NOMO-1 treated with dmso at 0.1 percent for 144 hours (cell line): Measurements from ENCODE around the gene CUL4A.
"Not testable (repeated sequence)": the region's sequence is repeated elsewhere in the genome, so short reads cannot be mapped to it uniquely, and the experiment has no call there.

ENCODE experiments used
- DNase-seq: peaks from one replicate; lab custom pipeline; 2025; ENCODE audit not compliant: unreplicated experiment; lab: John Stamatoyannopoulos, UW

CUL4A gene

DNA sequence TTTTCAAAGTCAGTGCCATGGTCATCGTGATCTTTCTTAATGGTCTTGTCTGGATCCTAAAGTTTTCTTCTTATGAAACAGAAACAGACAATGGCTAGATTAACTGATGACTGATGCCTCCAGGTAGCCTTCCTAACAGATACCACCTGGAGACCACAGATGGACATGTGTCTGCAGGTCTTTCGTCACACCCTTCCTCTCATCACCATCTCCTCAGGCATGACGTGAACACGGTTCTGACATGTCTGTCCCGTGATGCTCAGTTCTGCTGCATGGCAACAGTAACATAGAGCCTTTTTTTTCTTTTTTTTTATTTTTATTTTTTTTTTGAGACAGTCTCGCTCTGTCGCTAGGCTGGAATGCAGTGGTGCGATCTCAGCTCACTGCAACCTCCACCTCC lies 74.5 kb downstream of the CUL4A start:
- no peak for DNase-seq

DNA sequence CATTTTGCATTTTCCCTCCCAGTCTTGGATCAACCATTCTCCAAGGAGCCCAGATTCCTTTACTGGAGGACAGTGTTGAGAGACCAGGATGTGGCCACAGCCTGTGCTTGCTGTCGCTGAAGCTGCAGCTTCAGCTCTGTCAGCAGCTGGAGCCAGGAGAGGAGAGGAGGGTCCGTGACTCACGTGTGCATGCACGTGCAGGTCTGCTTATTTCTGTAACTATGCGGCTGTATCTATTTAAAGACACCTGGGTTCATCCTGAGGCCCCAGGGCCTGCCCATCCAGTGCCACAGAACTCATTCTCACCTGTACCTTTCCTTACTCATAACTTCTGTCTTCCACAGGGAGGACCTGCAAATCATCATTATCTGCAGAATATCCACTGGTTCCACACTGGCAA lies 79.5 kb downstream of the CUL4A start:
- no peak for DNase-seq

DNA sequence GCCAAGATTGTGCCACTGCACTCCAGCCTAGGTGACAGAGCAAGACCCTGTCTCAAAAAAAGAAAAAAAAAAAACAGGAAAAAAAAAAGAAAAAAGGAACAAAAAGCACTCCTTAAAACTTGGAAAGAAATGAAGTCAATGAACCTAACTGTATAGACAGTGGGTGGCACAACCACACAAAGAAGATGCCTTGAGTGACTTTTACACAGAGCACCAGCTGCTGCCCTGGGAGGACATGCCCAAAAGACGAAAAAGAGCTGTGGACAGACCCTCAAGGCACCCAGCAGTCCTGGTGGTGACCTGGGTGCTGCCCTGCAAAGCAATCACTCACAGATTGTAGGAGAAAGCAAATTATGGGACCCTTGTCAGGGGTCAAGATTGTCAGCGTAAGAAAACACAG lies 81.7 kb downstream of the CUL4A start:
- DNase-seq, result no peak

DNA sequence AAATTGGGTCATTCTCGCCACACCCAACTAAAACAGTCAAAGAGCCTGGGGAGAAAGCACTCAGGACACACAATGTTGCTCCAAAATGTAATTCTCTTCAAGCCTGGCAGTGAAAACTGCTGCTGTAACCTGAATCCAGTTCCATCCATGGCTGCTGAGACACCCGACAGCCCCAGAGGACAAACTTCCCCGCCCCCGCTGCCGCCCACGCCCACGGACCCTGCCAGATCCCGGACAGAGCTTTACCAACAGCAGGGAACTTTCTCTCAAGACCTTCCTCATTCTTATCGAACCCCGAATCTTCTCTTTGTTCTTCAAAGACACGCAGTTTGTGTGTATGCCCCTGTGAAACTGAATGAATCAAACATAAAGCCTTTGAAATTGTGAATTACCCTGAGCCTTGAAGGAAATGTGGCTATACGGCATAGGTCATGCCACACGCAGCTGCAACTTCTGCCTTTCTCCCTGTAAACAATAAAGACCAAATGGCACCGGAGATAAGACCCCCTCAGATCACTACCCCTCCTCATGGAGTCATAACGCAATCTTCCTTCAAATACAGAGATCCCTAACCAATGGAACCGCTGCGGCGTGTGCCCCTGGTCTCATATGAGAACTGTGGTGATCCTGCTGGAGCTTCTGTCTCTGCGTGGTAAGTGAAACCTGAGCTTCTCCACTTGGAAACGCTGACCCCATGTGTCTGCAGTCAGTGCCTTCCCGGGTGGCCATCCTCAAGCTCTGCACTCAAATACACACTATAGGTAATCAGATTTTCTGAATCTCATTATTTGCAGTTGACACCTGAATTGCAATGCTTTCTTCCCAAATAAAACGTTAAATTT lies 82.8 kb downstream of the CUL4A start:
- DNase-seq, result no peak

DNA sequence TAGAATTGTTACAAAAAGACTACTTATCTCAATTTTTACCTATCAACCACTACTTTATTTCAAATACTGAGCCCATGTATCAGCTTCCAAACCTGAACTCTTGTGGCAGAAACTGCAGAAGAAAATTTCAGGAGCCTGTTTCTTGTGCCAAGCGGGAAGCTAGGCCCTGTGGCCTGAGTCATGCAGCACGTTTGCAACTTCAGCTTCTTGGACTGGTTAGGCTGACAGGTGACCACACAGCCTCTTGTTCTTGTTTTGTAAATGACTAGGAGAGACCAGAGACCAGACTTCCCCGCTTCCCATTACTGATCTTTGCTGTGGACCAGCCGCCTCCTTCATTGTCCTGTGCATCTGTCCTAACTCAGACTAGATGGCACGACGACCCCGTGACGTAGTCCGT lies 84.3 kb downstream of the CUL4A start:
- no peak for DNase-seq

DNA sequence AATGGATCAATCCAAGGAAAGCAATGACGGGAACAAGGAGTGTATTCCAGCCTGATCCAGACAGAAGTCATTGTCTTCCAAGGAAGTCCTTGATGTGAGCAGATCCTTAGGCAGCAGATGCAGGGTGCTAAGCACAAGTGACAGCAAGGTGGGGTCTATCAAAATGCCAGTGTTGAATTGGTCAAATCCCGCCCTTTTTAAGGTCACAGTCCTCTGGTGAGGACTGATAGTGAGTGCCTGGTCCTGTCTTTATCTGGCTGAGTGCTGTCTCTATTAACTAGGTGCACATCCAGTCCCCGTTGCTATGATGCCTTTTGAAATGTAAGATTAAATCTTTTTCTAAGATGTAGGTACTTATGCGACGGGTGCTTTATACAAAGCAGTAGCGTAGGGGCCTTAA lies 86.4 kb downstream of the CUL4A start:
- DNase-seq, result no peak

DNA sequence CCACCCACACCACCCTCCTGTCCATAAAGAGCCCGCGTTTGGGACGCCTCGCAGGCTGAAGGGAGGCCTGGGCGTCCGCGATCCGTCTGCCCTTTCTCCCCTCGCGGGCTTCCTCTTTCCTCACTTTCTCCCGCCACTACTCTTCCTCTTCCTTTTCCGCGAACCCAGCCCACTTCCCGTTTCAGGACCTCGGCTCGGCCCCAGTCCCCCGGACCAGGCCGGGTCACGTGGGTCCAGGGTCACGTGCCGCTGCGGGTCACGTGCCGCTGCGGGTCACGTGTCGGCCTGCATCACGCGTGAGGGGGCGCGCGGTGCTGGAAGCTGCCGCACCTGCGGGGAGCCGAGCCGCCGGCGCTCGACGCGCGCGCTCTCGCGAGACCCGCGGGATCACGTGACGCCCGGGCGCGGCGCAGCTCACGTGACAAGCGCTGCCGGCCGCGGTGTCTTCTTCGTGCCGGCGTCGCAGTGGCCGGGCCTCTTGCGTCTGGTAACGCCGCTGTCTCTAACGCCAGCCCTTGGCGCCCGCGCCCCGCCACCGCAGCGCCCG lies 87.5 kb downstream of the CUL4A start, which contains the start of gene LAMP1:
LAMP1 (plus strand) TSS at position 417 of the 547 bp plus-strand sequence. CDS start 196 bp downstream, outside the sequence.
- peak; percentile 91 for DNase-seq

DNA sequence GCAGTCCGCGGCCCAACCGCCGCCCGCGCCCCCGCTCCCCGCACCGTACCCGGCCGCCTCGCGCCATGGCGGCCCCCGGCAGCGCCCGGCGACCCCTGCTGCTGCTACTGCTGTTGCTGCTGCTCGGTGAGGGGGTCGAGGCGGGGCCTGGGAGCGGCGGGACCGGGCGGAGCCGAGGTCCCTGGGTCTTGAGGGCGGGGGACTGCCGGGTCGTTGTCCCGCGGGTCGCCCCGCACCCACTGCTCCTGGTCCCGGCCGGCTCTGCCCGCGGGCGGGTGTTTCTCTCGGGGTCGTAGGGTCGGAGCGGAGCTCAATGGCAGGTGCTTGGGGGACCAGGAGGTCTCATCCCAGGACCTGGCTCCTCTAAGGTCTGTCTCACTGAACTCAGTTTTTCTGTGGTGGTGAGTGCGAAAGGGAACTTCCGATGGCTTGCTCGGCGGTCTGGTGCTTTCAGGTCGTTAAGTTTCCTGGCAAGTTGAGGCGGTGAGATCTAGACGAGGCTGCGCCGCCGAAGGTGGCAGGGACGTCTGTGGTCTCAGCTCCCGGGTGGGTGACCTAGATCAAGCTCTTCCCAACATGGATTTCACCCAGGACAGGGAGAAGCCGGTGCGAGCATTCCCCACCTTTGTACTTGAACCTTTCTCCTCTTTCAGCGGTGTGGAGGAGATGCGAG lies 88.1 kb downstream of the CUL4A start:
- DNase-seq, result no peak

DNA sequence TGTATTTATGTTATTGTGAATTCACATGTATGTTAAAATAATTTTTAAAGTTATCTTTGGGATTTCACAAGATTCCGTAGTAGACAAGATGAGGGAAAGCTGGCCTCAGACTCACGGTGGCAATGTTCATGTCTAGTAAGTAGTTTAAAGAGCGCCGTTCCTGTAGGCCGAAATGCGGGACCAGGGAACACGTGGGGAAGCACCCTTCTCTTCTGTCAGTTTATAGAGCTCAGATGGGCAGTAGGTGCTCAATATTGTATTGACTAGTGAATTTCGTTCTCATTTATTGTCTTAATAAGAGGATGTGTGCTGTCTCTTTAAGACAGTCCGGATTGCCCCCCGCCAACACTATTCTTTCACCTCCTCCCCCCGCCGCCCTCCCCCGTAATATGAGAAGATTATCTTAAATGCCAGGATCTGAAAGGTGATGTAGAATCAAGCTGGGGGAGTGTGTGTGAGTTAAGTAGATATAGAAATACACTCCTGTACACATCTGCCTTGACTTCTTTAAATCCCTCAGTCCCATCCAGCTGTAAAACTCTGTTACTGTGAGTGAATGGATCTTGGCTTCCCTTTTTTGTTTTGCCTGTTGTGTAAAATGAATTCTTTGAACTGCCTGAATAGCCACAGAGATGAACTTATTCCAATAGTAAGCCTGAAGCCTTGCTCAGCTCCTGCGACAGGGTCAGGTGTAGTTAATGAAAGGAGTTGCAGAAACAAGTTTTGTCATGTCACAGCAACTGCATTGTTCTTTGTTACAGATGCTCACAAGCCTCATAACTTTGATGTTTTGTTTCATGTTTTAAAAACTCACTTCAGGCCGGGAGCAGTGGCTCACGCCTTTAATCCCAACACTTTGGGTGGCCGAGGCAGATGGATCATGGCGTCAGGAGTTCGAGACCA lies 88.9 kb downstream of the CUL4A start:
- no peak for DNase-seq

DNA sequence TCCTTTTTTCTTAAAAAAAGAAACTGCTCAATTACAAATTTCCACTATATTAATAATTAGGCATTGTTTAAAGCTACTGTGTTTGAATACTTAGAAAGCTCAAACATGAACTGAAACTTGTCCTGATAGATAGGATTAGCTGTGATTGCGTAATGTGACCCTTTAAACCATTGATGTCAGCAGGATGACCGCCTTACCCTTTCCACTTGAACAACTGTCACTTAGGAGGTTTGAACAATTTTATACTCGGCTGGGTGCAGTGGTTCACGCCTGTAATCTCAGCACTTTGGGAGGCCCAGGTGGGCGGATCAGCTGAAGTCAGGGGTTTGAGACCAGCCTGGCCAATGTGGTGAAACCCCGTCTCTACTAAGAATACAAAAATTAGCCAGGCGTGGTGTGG lies 90.5 kb downstream of the CUL4A start:
- peak; percentile 38 for DNase-seq

DNA sequence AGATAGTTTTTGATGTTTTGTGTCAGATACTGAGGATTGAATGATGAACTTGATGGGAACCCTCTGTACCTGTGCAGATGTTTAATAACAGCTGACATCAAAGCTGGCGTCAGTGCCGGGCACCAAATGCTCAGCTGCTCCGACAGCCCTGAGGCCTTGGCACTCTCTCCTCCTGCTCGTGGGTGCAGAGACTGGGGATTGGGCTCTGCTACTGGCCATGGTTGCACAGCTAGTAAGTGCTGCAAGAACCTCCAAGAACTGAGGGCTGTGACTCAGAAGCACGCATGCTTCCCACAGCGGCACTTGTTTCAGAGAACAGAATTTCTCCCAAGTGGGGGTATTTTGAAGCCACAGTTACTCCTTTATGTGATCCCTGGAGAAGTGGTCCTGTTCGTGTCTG lies 93.6 kb downstream of the CUL4A start:
- no peak for DNase-seq

DNA sequence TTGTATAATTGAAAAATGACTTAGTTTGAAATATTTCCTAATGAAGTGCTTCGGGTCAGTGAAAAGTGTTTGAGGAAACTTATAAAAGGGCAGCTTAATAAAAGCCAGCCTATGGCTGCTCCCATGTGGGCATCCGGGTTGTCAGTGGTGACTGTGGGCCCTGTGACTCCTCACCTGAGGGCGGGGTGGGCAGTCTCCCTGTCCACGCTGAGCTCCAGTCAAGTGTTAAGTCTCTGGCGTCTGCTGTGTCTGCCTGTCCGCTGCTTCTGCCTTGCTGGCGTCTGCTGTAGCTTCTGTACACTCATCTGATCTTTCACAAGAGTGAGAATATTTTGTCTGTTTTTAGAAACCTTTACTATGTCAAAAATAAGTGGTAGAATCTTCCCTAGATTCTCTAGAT lies 94.7 kb downstream of the CUL4A start:
- DNase-seq, result no peak

DNA sequence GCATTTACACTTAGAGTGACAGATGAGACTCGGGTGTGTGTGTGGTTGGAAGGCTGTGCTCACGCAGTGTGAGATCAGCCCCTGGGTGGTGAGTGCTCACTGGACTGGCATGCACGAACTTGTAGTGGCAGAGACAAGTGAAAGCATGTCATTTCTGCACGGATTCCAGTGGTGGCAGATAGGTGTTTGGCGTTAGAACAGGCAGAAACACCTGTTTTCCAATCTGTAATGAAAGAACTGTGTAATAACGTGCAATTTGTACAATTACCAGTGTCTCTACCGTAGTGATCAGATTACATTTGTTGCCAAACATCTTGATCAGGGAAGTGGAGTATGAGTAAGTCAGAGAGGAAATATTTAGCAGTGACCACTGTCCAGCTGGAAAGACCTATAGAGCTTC lies 95.8 kb downstream of the CUL4A start:
- DNase-seq, result no peak

DNA sequence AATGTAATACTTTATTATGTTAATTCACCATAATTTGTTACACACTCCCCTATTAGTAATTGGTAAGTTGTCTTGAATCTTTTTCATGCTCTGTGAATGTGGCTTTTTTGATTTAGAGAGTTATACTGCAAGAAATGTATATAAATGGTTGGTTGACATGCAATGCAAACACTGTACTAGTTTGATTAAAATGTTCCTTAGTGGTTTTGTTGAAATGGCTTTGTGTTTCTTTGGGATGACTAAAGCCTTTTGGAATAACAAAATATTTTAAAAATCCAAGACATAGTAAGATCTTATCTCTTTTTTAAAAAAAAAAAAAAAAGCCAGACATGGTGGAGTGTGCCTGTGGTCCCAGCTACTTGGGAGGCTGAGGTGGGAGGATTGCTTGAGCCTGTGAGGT lies 98.1 kb downstream of the CUL4A start:
- DNase-seq, result no peak

DNA sequence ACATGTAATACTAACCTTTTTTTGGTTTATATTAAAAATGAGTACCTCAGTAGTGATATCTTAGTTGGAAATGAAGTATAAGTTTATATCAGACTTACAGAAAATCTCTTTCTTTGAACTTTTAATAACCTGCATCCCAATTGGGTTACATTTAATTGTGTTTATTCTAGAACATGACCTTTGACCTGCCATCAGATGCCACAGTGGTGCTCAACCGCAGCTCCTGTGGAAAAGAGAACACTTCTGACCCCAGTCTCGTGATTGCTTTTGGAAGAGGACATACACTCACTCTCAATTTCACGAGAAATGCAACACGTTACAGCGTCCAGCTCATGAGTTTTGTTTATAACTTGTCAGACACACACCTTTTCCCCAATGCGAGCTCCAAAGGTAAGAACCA lies 100.1 kb downstream of the CUL4A start:
- DNase-seq, result no peak

DNA sequence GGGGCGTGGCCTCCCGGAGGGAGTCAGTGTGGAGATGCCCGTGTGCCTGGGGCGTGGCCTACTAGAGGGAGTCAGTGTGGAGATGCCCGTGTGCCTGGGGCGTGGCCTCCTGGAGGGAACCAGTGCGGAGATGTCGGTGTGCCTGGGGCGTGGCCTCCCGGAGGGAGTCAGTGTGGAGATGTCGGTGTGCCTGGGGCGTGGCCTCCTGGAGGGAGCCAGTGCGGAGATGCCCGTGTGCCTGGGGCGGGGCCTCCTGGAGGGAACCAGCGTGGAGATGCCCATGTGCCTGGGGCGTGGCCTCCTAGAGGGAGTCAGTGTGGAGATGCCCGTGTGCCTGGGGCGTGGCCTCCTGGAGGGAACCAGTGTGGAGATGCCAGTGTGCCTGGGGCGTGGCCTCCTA lies 104.7 kb downstream of the CUL4A start:
- not testable (repeated sequence) for DNase-seq

DNA sequence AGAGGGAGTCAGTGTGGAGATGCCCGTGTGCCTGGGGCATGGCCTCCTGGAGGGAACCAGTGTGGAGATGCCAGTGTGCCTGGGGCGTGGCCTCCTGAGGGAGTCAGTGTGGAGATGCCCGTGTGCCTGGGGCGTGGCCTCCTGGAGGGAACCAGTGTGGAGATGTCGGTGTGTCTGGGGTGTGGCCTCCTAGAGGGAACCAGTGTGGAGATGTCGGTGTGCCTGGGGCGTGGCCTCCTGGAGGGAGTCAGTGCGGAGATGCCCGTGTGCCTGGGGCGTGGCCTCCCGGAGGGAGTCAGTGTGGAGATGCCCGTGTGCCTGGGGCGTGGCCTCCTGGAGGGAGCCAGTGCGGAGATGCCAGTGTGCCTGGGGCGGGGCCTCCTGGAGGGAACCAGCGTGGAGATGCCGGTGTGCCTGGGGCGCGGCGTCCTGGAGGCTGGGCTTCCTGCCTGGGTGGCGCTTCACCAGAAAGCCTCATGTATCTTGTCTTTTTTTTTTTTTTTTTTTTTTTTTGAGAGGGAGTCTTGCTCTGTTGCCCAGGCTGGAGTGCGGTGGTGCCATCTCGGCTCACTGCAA lies 105.6 kb downstream of the CUL4A start:
- not testable (repeated sequence) for DNase-seq

DNA sequence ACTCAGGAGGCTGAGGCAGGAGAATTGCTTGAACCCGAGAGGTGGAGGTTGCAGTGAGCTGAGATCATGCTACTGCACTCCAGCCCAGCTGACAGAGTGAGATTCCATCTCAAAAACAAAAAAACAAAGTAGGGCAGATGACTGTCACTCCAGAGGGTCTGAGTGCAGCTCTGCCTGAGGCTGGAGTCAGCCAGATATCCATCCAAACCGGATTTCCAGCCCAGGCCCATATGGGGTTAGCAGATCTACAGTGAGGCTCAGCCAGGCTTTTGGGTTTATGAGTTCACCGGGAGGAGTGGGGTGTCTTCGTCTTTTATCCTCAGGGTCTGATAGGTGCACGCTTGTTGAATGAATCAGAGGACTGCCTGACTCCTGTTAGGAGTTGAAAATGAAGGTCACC lies 106.6 kb downstream of the CUL4A start:
- DNase-seq, result no peak
